ACC112 (cell line): Measurements from ENCODE around the gene JMJD4.
A peak's percentile ranks its signal among the peaks of the same experiment; 100 is the strongest.

Experiments used
- H2AFZ ChIP-seq: fragments of 200-600 bp; sonication (generic); one replicate; pipeline ENCODE4 v1.6.0; 2017; ENCODE audit warnings: antibody characterized with exemption, low read length; ENCODE audit not compliant: unreplicated experiment
- H3K27ac ChIP-seq: fragments of 200-600 bp; sonication (generic); 2 replicates; pipeline ENCODE4 v1.5.1; 2014; ENCODE audit warnings: low read depth, mild to moderate bottlenecking, antibody characterized with exemption, low read length, moderate library complexity
- H3K27me3 ChIP-seq: fragments of 200-600 bp; sonication (generic); 2 replicates; pipeline ENCODE4 v1.6.1; 2014; ENCODE audit warnings: mild to moderate bottlenecking, antibody characterized with exemption, low read length, moderate library complexity, mixed read lengths; ENCODE audit not compliant: insufficient read depth
- H3K36me3 ChIP-seq: fragments of 200-600 bp; sonication (generic); 2 replicates; pipeline ENCODE4 v1.6.1; 2016; ENCODE audit warnings: mild to moderate bottlenecking, antibody characterized with exemption, low read length, moderate library complexity, mixed read lengths; ENCODE audit not compliant: insufficient read depth
- H3K4me1 ChIP-seq: fragments of 200-600 bp; sonication (generic); one replicate; pipeline ENCODE4 v1.6.1; 2016; ENCODE audit warnings: low read length, mixed read lengths; ENCODE audit not compliant: insufficient read depth, unreplicated experiment, control insufficient read depth
- H3K4me3 ChIP-seq: fragments of 200-600 bp; sonication (generic); 2 replicates; pipeline ENCODE4 v1.5.1; 2014; ENCODE audit warnings: mild to moderate bottlenecking, low read depth, low read length
- H3K79me2 ChIP-seq: fragments of 200-600 bp; sonication (generic); one replicate; pipeline ENCODE4 v1.6.0; 2016; ENCODE audit warnings: low read length; ENCODE audit not compliant: control insufficient read depth, unreplicated experiment, insufficient read depth

Gene JMJD4

DNA sequence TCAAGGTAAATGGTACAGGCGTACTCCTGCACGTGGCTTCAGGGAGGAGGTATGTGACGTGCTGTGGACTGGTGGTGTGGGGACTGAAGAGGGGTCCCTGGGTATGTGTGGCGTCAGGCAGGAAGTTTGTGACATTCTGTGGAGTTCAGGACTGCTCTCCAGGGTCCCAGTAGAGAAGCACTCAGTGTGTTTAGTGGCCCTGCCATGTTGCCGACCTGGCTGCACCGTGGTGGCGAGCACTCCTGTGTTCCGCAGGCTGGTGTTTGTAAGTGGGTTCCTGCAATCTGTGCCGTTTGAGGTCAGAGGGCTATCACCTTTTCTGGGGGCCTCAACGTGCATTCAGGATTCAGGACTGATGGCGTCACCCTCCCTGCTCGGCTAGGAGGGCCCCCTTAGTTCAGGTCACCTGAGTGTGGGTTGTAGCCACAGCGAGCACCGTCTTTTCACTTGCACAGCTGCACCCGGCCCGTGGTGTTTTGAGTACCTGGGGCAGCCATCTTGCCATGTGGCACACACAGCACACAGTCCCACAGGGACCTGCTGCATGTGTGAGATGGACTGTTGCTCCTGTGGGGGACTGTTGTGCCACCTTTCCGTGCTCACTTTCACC is 26.6 kb upstream of the JMJD4 start:
- Histone ChIP-seq H3K4me1 (peaks cover 18% of the 10 kb centered on the region), H3K27me3 (no peaks in the 10 kb centered on the region), H3K4me3 (no peak overlapping the region), H2AFZ (no peak overlapping the region), H3K36me3 (no peaks in the 10 kb centered on the region; the same call in 1 of the 2 replicates), H3K79me2 (peaks cover 5% of the 10 kb centered on the region), H3K27ac (no peak overlapping the region)

DNA sequence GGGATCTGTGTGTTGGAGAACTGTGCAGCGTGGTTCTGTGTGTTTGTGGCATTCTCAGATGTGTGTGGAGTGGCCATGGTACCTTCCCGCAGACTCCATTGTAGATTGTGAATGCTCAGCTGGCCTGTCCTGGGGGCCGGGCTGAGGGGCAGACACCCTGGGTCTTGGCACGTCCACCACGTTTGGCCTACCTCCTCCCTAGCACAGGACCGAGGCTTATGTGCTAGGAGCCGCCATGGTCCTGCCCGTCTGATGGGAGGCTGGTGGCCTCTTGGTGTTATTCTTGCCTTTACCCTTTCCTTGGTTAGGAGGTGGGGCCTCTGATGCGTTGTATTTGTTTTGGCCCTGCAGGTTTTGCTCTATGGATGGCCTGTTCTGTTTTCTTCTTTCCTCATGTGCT is 25.3 kb upstream of the JMJD4 start:
- Histone ChIP-seq H3K4me3 (no peak overlapping the region), H3K36me3 (no peaks in the 10 kb centered on the region; the same call in 1 of the 2 replicates), H3K4me1 (peaks cover 18% of the 10 kb centered on the region), H3K27ac (peak overlapping the region; percentile 54; the same call in 1 of the 2 replicates), H3K27me3 (no peaks in the 10 kb centered on the region), H2AFZ (no peak overlapping the region), H3K79me2 (peaks cover 5% of the 10 kb centered on the region)

DNA sequence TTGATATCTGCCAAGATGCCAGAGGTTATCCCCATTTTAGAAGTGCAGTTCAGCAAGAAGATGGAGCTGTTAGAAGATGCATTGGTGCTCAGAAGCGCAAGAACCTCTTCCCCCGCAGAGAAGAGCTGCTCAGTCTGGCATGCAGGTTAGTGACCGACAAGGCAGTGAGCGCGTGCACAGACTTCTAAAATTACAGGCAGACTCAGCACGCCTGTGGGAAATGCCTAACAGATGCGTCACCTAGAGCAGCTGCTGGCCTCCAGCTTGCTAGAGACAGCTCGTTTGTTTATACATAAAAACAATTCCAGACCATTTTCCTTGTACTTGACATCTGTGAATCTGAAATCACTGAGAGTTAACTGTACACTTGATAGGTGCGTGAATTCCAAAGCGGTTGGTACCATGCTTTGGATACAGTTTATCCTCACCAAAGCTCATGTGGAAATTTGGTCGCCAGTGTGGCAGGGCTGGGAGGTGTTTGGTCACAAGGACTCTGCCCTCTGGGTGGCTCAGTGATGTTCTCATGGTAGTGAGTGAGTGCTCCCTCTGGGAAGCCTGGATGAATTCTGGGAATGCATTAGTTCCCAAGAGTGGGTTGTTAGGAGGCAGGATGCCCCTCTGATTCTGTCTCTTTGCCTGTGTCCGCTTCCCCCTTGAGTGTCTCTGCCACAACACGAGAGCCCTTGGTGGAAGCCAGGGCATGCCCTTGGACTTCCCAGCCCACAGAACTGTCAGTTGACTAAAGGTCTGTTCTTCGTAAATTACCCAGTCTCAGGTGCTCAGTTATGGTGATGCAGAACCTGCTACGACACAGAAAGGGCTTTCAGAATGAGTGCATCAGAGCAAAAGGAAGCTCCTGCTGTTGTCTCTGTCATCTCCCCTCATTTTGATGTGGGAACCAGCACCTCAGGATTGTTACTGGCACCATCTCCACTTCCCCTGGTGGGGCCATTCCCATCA is 24.5 kb upstream of the JMJD4 start:
- peaks cover 18% of the 10 kb centered on the region for H3K4me1 ChIP-seq

DNA sequence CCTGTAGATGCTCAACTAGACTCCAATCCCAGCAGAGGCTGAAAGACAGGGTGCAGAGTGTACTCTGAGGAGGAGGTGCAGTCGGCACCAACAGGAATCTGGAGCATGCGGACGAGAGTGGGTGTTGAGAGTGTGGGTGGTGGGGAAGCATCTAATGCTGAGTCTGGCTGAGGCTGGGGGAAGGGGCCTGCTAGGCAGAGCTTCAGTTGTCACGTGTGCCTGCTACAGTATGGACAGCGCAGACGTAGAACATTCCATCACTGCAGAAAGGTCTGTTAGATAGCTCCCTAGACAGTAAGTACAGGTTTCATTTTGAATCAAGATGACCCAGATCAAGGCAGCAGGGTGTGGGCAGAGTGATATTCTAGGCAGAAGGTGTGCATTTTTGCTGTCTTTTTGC is 23.3 kb upstream of the JMJD4 start:
- Histone ChIP-seq H3K36me3 (no peaks in the 10 kb centered on the region; the same call in 1 of the 2 replicates), H2AFZ (no peak overlapping the region), H3K4me1 (peaks cover 24% of the 10 kb centered on the region), H3K4me3 (no peak overlapping the region), H3K27me3 (no peaks in the 10 kb centered on the region), H3K27ac (no peak overlapping the region), H3K79me2 (peaks cover 1% of the 10 kb centered on the region)

More for the DNA sequence above, 24.5 kb upstream of the JMJD4 start:
- Histone ChIP-seq H2AFZ (no peak overlapping the region), H3K27me3 (no peaks in the 10 kb centered on the region), H3K4me3 (no peak overlapping the region), H3K27ac (peak overlapping the region; percentile 54), H3K79me2 (peaks cover 5% of the 10 kb centered on the region), H3K36me3 (no peaks in the 10 kb centered on the region; the same call in 1 of the 2 replicates)

DNA sequence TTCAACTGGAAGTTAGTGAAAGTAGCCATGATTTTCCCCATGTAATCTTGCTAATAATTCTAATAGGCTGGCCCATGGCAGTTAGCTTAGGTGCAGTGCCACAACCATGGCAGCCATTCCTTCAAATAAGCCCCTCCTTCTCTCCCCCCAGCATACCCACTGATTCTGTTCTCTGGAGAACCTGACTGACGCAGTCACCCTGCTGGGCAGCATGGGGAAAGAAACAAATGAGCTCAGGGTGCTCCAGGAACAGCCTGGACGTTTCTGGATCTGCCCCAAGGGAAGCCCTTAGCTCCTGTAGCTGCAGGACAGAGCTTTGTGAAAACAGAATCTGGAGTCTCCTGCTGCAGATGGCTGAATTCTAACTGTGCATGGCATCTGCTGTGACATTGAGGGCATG is 22.7 kb upstream of the JMJD4 start:
- peaks cover 24% of the 10 kb centered on the region for H3K4me1 ChIP-seq
- peaks cover 5% of the 10 kb centered on the region for H3K79me2 ChIP-seq
- no peak overlapping the region for H2AFZ ChIP-seq
- H3K27me3 ChIP-seq, result no peaks in the 10 kb centered on the region
- no peak overlapping the region for H3K4me3 ChIP-seq
- H3K27ac ChIP-seq, result no peak overlapping the region
- no peaks in the 10 kb centered on the region; the same call in 1 of the 2 replicates for H3K36me3 ChIP-seq

DNA sequence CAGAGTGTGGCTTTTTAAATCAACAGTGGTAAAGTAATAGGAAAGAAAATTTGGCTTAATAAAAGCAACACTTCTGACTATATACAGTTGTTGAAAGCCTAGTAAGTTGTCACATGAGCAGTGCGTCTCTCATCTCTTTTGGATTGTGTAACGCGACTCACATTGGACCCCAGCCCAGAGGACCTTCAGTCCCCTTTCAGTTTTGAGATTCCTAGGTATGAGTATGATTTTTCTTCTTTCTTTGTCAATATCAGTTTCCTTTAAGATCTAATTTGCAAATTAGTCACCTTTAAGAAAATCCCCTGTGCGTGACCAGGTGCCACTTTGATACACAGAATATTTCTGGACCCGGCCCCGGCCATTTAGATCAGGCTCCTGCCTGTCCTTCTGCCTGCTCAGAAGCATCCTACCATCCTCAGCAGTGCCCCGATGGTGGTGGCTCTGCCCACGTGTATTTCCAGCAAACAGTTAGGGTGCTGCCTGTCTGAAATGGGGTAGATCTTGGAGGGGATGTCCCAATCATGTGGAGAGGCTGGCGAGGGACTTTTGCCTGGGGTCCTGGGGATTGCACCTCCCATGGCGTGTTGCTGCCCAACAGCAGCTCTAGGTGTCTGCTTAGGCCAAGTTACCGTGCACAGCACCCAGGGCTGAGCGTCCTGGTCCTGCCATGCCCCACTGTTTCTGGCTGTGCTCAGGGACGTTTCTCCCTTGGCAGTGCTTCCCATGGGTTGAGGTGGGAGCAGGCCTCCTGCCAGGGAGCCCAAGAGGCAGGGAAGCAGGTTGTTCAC is 21.3 kb upstream of the JMJD4 start:
- H3K36me3 ChIP-seq, result no peaks in the 10 kb centered on the region; the same call in 1 of the 2 replicates
- no peaks in the 10 kb centered on the region for H3K27me3 ChIP-seq
- H2AFZ ChIP-seq, result no peak overlapping the region
- no peak overlapping the region for H3K27ac ChIP-seq
- no peak overlapping the region for H3K4me3 ChIP-seq
- peaks cover 24% of the 10 kb centered on the region for H3K4me1 ChIP-seq
- H3K79me2 ChIP-seq, result peaks cover 9% of the 10 kb centered on the region

DNA sequence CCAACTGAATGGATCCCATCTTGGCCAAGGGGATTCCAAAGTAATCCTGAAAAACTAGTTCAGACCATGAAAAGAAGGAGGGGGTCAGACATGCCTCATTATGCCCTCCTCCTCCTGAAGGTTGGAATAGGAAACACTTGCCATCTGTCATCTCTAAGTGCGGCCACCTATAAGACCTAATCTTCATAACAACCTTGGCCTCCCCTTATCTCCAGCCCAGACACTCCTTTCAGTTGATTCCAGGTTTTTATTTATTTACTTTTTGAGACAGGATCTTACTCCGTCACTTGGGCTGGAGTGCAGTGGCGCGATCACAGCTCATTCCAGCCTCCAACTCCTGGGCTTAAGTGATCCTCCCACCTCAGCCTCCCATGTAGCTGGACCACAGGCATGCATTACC is 19.9 kb upstream of the JMJD4 start:
- Histone ChIP-seq H3K36me3 (no peaks in the 10 kb centered on the region), H3K4me1 (peaks cover 19% of the 10 kb centered on the region), H2AFZ (no peak overlapping the region), H3K27me3 (no peaks in the 10 kb centered on the region), H3K27ac (no peak overlapping the region), H3K79me2 (peaks cover 9% of the 10 kb centered on the region), H3K4me3 (no peak overlapping the region)

DNA sequence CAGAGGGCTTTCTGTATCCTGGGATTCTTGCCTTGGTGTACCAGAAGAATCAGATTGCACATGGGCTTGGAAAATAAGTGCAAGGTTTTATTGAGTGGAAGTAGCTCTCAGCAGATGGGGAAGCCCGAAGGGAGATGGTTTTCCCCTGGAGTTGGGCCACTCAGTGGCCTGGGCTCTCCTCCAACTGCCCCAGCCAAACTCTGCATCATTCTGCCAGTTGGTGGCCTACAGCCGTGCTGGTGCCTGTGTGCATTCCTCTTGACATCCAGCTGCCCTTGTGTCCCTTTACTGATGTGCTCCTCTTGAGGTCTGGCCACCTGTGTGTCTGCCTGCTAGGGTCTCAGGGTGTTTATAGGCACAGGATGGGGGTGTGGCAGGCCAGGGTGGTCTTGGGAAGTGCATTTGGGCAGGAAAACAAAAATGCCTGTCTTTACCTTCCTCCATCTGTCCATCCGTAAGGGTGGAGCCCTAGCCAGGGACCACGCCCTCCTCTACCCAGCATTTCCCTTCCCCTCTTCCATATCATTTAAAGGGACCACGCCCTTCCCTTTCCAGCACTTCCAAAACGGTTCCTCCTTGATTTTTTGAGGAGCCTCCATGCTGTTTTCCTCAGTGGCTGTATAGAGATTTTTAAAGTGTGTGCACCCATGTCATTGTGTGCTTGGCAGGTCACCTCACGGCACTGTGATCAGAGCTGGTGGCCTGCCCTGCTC is 19.1 kb upstream of the JMJD4 start:
- Histone ChIP-seq H3K36me3 (no peaks in the 10 kb centered on the region), H3K4me1 (peaks cover 11% of the 10 kb centered on the region), H3K4me3 (no peak overlapping the region), H2AFZ (no peak overlapping the region), H3K79me2 (peaks cover 9% of the 10 kb centered on the region), H3K27ac (no peak overlapping the region), H3K27me3 (no peaks in the 10 kb centered on the region)

DNA sequence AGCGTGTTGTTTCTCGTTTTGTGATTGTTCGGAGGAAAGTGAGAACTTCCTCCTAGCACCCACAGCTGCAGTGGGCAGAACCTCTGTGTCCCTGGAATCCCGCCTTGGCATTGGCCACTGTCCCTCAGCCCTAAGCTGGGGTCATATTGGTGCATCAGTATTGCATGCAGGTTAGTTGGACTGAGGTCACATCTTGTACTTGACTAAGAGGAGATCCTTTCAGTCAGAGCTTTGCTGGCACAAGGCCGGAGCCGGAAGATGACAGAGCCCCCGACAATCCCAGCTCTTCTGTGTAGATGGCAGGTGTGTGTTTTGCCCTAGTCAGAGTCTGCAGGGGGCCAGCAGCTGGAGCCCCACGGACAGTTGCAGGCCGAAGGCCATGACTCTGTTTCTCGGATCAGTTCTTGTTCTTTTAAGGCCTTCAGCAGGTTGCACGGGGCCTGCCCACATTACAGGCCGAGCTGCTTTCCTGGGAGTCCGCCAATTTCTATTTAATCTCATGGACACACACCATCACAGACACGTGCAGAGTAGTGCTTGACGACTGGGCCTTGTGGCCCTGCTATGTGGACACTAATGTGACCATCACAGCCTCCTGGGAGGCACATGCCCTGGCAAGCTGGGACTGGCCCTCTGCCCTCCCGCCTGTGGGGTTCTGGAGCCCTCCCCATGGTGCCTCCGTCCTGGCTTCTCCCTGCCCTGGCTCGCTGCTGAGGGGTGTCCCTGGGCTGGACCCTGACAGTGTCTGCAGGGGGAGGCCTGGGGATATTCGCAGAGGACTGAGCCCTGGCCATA is 15.0 kb upstream of the JMJD4 start:
- H3K4me3 ChIP-seq, result no peak overlapping the region
- no peaks in the 10 kb centered on the region for H3K27me3 ChIP-seq
- no peak overlapping the region for H3K27ac ChIP-seq
- no peaks in the 10 kb centered on the region; the same call in 1 of the 2 replicates for H3K36me3 ChIP-seq
- no peak overlapping the region for H2AFZ ChIP-seq
- H3K79me2 ChIP-seq, result peaks cover 21% of the 10 kb centered on the region
- H3K4me1 ChIP-seq, result peaks cover 6% of the 10 kb centered on the region
